Spleen (tissue), 7 donors: Measurements from ENCODE around the gene REV3L.

ENCODE experiments used
- POLR2A ChIP-seq, 3 donors: fragments of 450-650 bp; IDR thresholded peaks; one replicate each; pipeline ENCODE4 v1.5.1; 2017; ENCODE audit warnings: antibody characterized with exemption in 3 of 3, mild to moderate bottlenecking in 1 of 3
- POLR2AphosphoS5 ChIP-seq, 3 donors: sonication (generic); formaldehyde crosslinking; IDR thresholded peaks; one replicate each; pipeline ENCODE4 v1.5.1; 2017; ENCODE audit warnings: antibody characterized with exemption in 3 of 3
- TF ChIP-seq, protein P1 (sequence below), 11 experiments: fragments of 200-600 bp in 7 of 11; fragments of 450-650 bp in 4 of 11; sonication (generic) in 4 of 11; IDR thresholded peaks in 8 of 11; conservative IDR thresholded peaks in 3 of 11; 1 replicate in 7 of 11; 2 replicates in 4 of 11; pipeline versions ENCODE4 v1.4.0 to v1.8.0; 2016 to 2021; ENCODE audit warnings: antibody characterized with exemption in 11 of 11, inconsistent platforms in 4 of 11, mild to moderate bottlenecking in 1 of 11
- donor health status: DM: no; HTN: no; CAD: no; lungs with moderate emphysema.
- donor health status: DM: no; HTN: no; CAD: no.
- donor health status: DM: no; HTN: no; CAD: no.

DNA sequence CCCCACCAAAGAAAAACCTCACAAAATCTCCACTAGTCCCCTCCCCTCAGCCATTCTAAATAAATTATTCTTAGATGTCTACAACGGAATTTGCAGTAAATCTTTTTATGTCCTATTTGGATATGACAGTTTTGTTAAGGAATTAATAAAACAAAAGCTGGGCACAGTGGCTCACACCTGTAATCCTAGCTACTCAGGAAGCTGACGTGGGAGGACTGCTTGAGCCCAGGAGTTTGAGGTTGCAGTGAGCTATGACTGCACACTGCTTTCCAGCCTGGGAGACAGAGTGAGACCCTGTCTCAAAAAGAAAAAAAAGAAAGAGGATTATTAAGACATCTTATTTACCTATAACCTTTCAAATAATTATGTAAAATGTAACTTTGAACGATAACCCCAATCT is 230.3 kb downstream of the REV3L start:
- TF ChIP-seq, protein P1, sequence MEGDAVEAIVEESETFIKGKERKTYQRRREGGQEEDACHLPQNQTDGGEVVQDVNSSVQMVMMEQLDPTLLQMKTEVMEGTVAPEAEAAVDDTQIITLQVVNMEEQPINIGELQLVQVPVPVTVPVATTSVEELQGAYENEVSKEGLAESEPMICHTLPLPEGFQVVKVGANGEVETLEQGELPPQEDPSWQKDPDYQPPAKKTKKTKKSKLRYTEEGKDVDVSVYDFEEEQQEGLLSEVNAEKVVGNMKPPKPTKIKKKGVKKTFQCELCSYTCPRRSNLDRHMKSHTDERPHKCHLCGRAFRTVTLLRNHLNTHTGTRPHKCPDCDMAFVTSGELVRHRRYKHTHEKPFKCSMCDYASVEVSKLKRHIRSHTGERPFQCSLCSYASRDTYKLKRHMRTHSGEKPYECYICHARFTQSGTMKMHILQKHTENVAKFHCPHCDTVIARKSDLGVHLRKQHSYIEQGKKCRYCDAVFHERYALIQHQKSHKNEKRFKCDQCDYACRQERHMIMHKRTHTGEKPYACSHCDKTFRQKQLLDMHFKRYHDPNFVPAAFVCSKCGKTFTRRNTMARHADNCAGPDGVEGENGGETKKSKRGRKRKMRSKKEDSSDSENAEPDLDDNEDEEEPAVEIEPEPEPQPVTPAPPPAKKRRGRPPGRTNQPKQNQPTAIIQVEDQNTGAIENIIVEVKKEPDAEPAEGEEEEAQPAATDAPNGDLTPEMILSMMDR (IDR thresholded peaks at IDR 0.05 in 8 of 11, conservative IDR thresholded peaks at IDR 0.05 in 3 of 11) = no peak
- TF ChIP-seq POLR2AphosphoS5 (IDR thresholded peaks at IDR 0.05) (no peak), POLR2A (IDR thresholded peaks at IDR 0.05) (no peak)
